Fibroblast of mammary gland (primary cell): ENCODE measurements around the gene METTL25B.
A peak's percentile ranks its signal among the peaks of the same experiment; 100 is the strongest.

ENCODE experiments used
- DNase-seq: peaks from one replicate; pipeline ENCODE4 v3.0.0-alpha.2; 2010; ENCODE audit warnings: low read depth
- H3K4me3 ChIP-seq: 2 replicates; pipeline ENCODE4 v1.5.1; 2011; ENCODE audit warnings: low read depth, mild to moderate bottlenecking, low read length, moderate library complexity; ENCODE audit not compliant: control insufficient read depth
- CTCF ChIP-seq: conservative IDR thresholded peaks from 2 replicates; pipeline ENCODE4 v1.5.1; 2011; ENCODE audit warnings: low read depth, low read length, inconsistent platforms; ENCODE audit not compliant: control insufficient read depth, insufficient read depth

The METTL25B gene

GRCh38 chr1:156748670-156749418, 20.6 kb downstream of the METTL25B start:
- TF ChIP-seq CTCF = no peak
- H3K4me3 ChIP-seq = peak overlapping the region; percentile 92
- DNase-seq = peak; percentile 66

- no peak for DNase-seq
- no peak for TF ChIP-seq CTCF
- H3K4me3 ChIP-seq = peak overlapping the region; percentile 92
Measured at GRCh38 chr1:156749419-156750118, 21.3 kb downstream of the METTL25B start.

GRCh38 chr1:156750191-156750672, 22.0 kb downstream of the METTL25B start:
- DNase-seq = peak; percentile 58
- H3K4me3 ChIP-seq = peak overlapping the region; percentile 92
- TF ChIP-seq CTCF = no peak

GRCh38 chr1:156750711-156751450, 22.6 kb downstream of the METTL25B start:
- no peak for DNase-seq
- H3K4me3 ChIP-seq = peak overlapping the region; percentile 92
- no peak for TF ChIP-seq CTCF

- peak within 1 kb of the TSS; percentile 92 for H3K4me3 ChIP-seq
- DNase-seq = no peak
- TF ChIP-seq CTCF = no peak
Measured at GRCh38 chr1:156751451-156751756, 23.1 kb downstream of the METTL25B start, which contains the start of gene HDGF. Gene HDGF, minus strand, starts transcription at chr1:156751675. Its CDS starts 246 bp downstream, at chr1:156751429.

GRCh38 chr1:156751757-156752481, 23.6 kb downstream of the METTL25B start:
- TF ChIP-seq CTCF = no peak
- peak; percentile 92 for DNase-seq
- H3K4me3 ChIP-seq = peak overlapping the region; percentile 92
